Measurements from ENCODE around the gene RBAK.

GRCh38 chr7:5093948-5094347, 48.3 kb downstream of the RBAK start:
- TF ChIP-seq CTCF (IDR thresholded peaks at IDR 0.05; ENCODE audit: low read length) (no peak), EZH2 (IDR thresholded peaks at IDR 0.05; ENCODE audit: borderline replicate concordance, low read length) (no peak)
